HepG2 (cell line): ENCODE measurements around the gene UCK2. TPM values are rescaled to one million over a fixed set of nuclear protein-coding genes. Genes with fewer than 3 reads are reported as not detected.
A peak's percentile ranks its signal among the peaks of the same experiment; 100 is the strongest.

Experiments used
- ELF1 ChIP-seq: sonication (generic); formaldehyde crosslinking; IDR thresholded peaks from 2 replicates; pipeline ENCODE4 v1.4.0; 2020; ENCODE audit warnings: missing genetic modification reagents
- FLYWCH1 ChIP-seq: sonication (generic); formaldehyde crosslinking; IDR thresholded peaks from 2 replicates; pipeline ENCODE4 v1.8.1; 2023; ENCODE audit warnings: mild to moderate bottlenecking, missing genetic modification reagents
- GABPB1 ChIP-seq: IDR thresholded peaks from 2 replicates; pipeline ENCODE4 v1.6.1; 2016; ENCODE audit warnings: mild to moderate bottlenecking, missing genetic modification reagents, moderate library complexity, missing compliant biosample characterization
- HDAC1 ChIP-seq: sonication (generic); formaldehyde crosslinking; IDR thresholded peaks from 2 replicates; pipeline ENCODE4 v1.5.1; 2020; ENCODE audit warnings: mild to moderate bottlenecking, missing genetic modification reagents
- HES4 ChIP-seq: sonication (generic); formaldehyde crosslinking; IDR thresholded peaks from 2 replicates; pipeline ENCODE4 v1.9.0; 2021; ENCODE audit warnings: mild to moderate bottlenecking, missing genetic modification reagents, borderline replicate concordance
- KDM5B ChIP-seq: sonication (generic); formaldehyde crosslinking; IDR thresholded peaks from 2 replicates; pipeline ENCODE4 v1.4.0; 2020; ENCODE audit warnings: missing genetic modification reagents, mild to moderate bottlenecking, borderline replicate concordance
- MEIS2 ChIP-seq: sonication (generic); formaldehyde crosslinking; IDR thresholded peaks from 2 replicates; pipeline ENCODE4 v1.9.0; 2021; ENCODE audit warnings: mild to moderate bottlenecking, missing genetic modification reagents
- MIXL1 ChIP-seq: IDR thresholded peaks from 2 replicates; pipeline ENCODE4 v1.6.1; 2016
- NCOA1 ChIP-seq: sonication (generic); formaldehyde crosslinking; IDR thresholded peaks from 2 replicates; pipeline ENCODE4 v1.9.0; 2021; ENCODE audit warnings: missing genetic modification reagents
- NFE2L1 ChIP-seq: sonication (generic); formaldehyde crosslinking; IDR thresholded peaks from 2 replicates; pipeline ENCODE4 v1.4.0; 2020; ENCODE audit warnings: missing genetic modification reagents, mild to moderate bottlenecking, borderline replicate concordance
- NFIB ChIP-seq: sonication (generic); formaldehyde crosslinking; IDR thresholded peaks from 2 replicates; pipeline ENCODE4 v1.9.0; 2021; ENCODE audit warnings: missing genetic modification reagents, mild to moderate bottlenecking, borderline replicate concordance
- PHF8 ChIP-seq: sonication (generic); formaldehyde crosslinking; IDR thresholded peaks from 2 replicates; pipeline ENCODE4 v1.5.0; 2020; ENCODE audit warnings: missing genetic modification reagents
- POLR2AphosphoS5 ChIP-seq: IDR thresholded peaks from 2 replicates; pipeline ENCODE4 v1.6.1; 2012; ENCODE audit warnings: low read depth, low read length
- SAP130 ChIP-seq: IDR thresholded peaks from 2 replicates; pipeline ENCODE4 v1.6.1; 2016; ENCODE audit warnings: low read depth
- SP4 ChIP-seq: sonication (generic); formaldehyde crosslinking; IDR thresholded peaks from 2 replicates; pipeline ENCODE4 v1.8.1; 2023; ENCODE audit warnings: mild to moderate bottlenecking, missing genetic modification reagents
- TAF15 ChIP-seq: fragments of 200-400 bp; formaldehyde crosslinking; IDR thresholded peaks from one replicate; pipeline ENCODE4 v1.6.1; 2018; ENCODE audit warnings: mild to moderate bottlenecking, low read depth, low read length; ENCODE audit not compliant: poor library complexity, severe bottlenecking
- ZNF143 ChIP-seq: sonication (generic); formaldehyde crosslinking; IDR thresholded peaks from 2 replicates; pipeline ENCODE4 v1.4.0; 2020; ENCODE audit warnings: missing genetic modification reagents
- ZNF274 ChIP-seq: sonication (generic); formaldehyde crosslinking; IDR thresholded peaks from 2 replicates; pipeline ENCODE4 v1.5.1; 2020; ENCODE audit warnings: mild to moderate bottlenecking, missing genetic modification reagents
- ZNF407 ChIP-seq: sonication (generic); formaldehyde crosslinking; IDR thresholded peaks from one replicate; pipeline ENCODE4 v1.5.1; 2020; ENCODE audit warnings: mild to moderate bottlenecking, missing genetic modification reagents; ENCODE audit errors: not compliant biosample characterization
- ZNF562 ChIP-seq: sonication (generic); formaldehyde crosslinking; IDR thresholded peaks from 2 replicates; pipeline ENCODE4 v1.8.0; 2022; ENCODE audit warnings: missing genetic modification reagents, borderline replicate concordance
- polyA plus RNA-seq, 8 experiments: library from polyadenylated mRNA; depleted of rRNA in 3 of 8; stranded (reverse) in 7 of 8; unstranded in 1 of 8; fragments of >200 nt; fragmentation: Illumina TruSeq in 4 of 8; extraction: Trizol in 4 of 8; gene quantifications; 2 replicates each; pipeline versions ENCODE4 v1.2.1 to v1.2.3, GENCODE V29; 2011 to 2016; ENCODE audit warnings: low read depth in 4 of 8, missing spikeins in 1 of 8, mixed read lengths in 1 of 8; ENCODE audit not compliant: insufficient read depth in 1 of 8
- total RNA-seq, 5 experiments: library from RNA; depleted of rRNA; stranded (reverse); fragments of >200 nt; fragmentation: Illumina TruSeq; extraction: Trizol; gene quantifications; 2 replicates each; pipeline ENCODE4 v1.2.3, GENCODE V29; 2016; ENCODE audit warnings: low read depth in 1 of 5

UCK2 gene
- total and polyA plus RNA-seq, 2 of the 13 experiments (the other 11 are each of a cell fraction or from before 2014, with no cell fraction given) = 64.3 to 78.0 TPM

DNA sequence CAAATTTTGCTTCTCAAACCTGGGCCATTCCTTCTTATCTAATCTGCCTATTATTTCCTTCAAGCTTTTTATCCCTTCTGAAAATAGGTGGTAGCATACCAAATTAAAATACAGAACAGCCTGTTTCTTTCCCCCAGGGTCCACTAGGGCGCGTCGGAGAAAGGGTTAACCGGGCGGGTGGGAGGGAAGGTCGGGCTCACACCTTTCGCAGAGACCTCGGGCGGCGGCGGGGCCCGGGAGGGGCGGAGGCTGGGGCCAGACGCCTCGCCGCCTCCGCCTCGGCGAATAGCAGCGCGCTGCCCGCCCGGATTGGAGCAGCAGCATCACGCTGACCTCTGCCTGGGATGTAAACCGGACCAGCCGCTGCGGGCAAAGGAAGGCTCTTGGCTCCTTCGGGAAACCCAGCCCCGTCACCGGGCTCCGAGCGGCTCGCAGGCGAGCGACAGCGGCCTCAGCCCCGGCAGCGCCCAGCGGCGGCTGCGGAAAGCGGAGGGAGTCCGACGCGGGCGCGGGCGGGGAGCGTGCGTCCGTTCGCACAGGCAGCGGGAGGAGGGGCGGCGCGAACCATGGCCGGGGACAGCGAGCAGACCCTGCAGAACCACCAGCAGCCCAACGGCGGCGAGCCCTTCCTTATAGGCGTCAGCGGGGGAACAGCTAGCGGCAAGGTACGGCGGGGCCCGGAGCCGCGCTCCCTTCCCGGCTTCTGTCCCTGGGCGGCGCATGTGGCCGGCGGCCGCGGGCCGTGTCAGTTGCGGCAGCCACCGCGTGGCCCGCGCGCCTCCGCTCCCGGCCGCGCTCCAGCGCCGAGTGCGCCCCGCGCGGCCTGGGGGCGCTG, at the start of gene UCK2 (continued):
- TF ChIP-seq ELF1 (CRISPR knock-in tag) (no peak), NFE2L1 (CRISPR knock-in tag) (no peak), TAF15 (no peak), ZNF407 (CRISPR knock-in tag) (no peak), NCOA1 (no peak), SP4 (peak; percentile 40; the same call in 1 of the 2 replicates), ZNF562 (CRISPR knock-in tag) (no peak), POLR2AphosphoS5 (peak; percentile 74), MEIS2 (no peak), ZNF143 (CRISPR knock-in tag) (no peak), SAP130 (CRISPR knock-in tag) (peak; percentile 75), HDAC1 (CRISPR knock-in tag) (0 out of 2 replicates have a peak, but pooled peaks have one; percentile 37), FLYWCH1 (no peak), KDM5B (CRISPR knock-in tag) (peak; percentile 81; the same call in 1 of the 2 replicates), GABPB1 (CRISPR knock-in tag) (peak; percentile 79), NFIB (CRISPR knock-in tag) (no peak), HES4 (CRISPR knock-in tag) (peak; percentile 93; the same call in 1 of the 2 replicates), PHF8 (peak; percentile 77), ZNF274 (CRISPR knock-in tag) (no peak; the same call in 1 of the 2 replicates), MIXL1 (CRISPR knock-in tag) (no peak)
